HCT116 (cell line): Measurements from ENCODE around the gene IGLL5.

Experiments used
- ELF1 ChIP-seq: IDR thresholded peaks from 2 replicates; pipeline ENCODE4 v1.6.1; 2012; ENCODE audit warnings: low read depth, borderline replicate concordance
- FOSL1 ChIP-seq: IDR thresholded peaks from 2 replicates; pipeline ENCODE4 v1.6.1; 2012; ENCODE audit warnings: low read depth
- JUND ChIP-seq: IDR thresholded peaks from 2 replicates; pipeline ENCODE4 v1.6.1; 2012
- POLR2A ChIP-seq: IDR thresholded peaks from 2 replicates; pipeline ENCODE4 v1.7.0; 2011; ENCODE audit warnings: borderline replicate concordance; ENCODE audit not compliant: insufficient read depth, insufficient read length; ENCODE audit errors: extremely low read depth
- RAD21 ChIP-seq: IDR thresholded peaks from 2 replicates; pipeline ENCODE4 v1.6.1; 2012; ENCODE audit warnings: low read depth, mild to moderate bottlenecking
- ZFX ChIP-seq: fragments of 450-650 bp; IDR thresholded peaks from 2 replicates; pipeline ENCODE4 v1.6.1; 2017
- TF ChIP-seq, protein P1 (sequence below), 3 experiments: fragments of 200-600 bp in 1 of 3; sonication (generic) in 1 of 3; IDR thresholded peaks in 2 of 3; conservative IDR thresholded peaks in 1 of 3; 2 replicates each; pipeline ENCODE4 v1.5.1; 2012 to 2017; ENCODE audit warnings: low read depth in 2 of 3, low read length in 2 of 3, antibody characterized with exemption in 1 of 3, borderline replicate concordance in 1 of 3, control low read depth in 1 of 3, mild to moderate bottlenecking in 1 of 3, mixed read lengths in 1 of 3, mixed run types in 1 of 3, moderate library complexity in 1 of 3; ENCODE audit not compliant: insufficient read depth in 1 of 3
- TF ChIP-seq, protein P2 (sequence below): IDR thresholded peaks from 2 replicates; pipeline ENCODE4 v1.6.1; 2012

DNA sequence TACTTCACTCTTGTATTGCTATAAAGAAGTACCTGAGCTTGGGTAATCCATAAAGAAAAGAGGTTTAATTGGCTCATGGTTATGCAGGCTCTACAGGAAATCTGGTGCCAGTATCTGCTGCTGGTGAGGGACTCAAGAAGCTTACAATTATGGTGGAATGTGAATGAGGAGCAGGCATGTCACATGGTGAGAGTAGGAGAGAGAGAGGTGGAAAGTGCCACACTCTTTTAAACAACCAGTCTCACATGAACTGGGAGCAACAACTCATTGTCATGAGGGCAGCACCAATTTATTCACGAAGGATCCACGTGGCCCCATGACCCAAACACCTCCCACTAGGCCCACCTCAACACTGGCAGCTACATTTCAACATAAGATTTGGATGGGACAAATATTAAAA is 24.6 kb upstream of the IGLL5 start:
- TF ChIP-seq FOSL1, result no peak
- no peak for TF ChIP-seq RAD21
- TF ChIP-seq, protein P1, sequence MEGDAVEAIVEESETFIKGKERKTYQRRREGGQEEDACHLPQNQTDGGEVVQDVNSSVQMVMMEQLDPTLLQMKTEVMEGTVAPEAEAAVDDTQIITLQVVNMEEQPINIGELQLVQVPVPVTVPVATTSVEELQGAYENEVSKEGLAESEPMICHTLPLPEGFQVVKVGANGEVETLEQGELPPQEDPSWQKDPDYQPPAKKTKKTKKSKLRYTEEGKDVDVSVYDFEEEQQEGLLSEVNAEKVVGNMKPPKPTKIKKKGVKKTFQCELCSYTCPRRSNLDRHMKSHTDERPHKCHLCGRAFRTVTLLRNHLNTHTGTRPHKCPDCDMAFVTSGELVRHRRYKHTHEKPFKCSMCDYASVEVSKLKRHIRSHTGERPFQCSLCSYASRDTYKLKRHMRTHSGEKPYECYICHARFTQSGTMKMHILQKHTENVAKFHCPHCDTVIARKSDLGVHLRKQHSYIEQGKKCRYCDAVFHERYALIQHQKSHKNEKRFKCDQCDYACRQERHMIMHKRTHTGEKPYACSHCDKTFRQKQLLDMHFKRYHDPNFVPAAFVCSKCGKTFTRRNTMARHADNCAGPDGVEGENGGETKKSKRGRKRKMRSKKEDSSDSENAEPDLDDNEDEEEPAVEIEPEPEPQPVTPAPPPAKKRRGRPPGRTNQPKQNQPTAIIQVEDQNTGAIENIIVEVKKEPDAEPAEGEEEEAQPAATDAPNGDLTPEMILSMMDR (IDR thresholded peaks at IDR 0.05 in 2 of 3, conservative IDR thresholded peaks at IDR 0.05 in 1 of 3; ENCODE audit: borderline replicate concordance in 1 of 3, insufficient read depth in 1 of 3, low read depth in 2 of 3, low read length in 2 of 3), result no peak
- TF ChIP-seq POLR2A, result no peak
- TF ChIP-seq ZFX, result no peak
- no peak for TF ChIP-seq JUND
- TF ChIP-seq, protein P2, sequence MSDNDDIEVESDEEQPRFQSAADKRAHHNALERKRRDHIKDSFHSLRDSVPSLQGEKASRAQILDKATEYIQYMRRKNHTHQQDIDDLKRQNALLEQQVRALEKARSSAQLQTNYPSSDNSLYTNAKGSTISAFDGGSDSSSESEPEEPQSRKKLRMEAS, result no peak
- no peak for TF ChIP-seq ELF1
